Gastrocnemius medialis (tissue), 4 donors: ENCODE results near the gene CSH2.

Source experiments
- POLR2A ChIP-seq, 2 donors: fragments of 450-650 bp; IDR thresholded peaks; one replicate each; pipeline ENCODE4 v1.6.1; 2017; ENCODE audit warnings: antibody characterized with exemption in 2 of 2, mild to moderate bottlenecking in 2 of 2, moderate library complexity in 2 of 2
- TF ChIP-seq, protein P1 (sequence below), 5 experiments: fragments of 450-650 bp in 3 of 5; fragments of 200-600 bp in 2 of 5; sonication (generic) in 2 of 5; IDR thresholded peaks in 4 of 5; conservative IDR thresholded peaks in 1 of 5; 1 replicate in 4 of 5; 2 replicates in 1 of 5; pipeline ENCODE4 v1.5.1; 2016 to 2019; ENCODE audit warnings: antibody characterized with exemption in 5 of 5, mild to moderate bottlenecking in 3 of 5, moderate library complexity in 3 of 5

DNA sequence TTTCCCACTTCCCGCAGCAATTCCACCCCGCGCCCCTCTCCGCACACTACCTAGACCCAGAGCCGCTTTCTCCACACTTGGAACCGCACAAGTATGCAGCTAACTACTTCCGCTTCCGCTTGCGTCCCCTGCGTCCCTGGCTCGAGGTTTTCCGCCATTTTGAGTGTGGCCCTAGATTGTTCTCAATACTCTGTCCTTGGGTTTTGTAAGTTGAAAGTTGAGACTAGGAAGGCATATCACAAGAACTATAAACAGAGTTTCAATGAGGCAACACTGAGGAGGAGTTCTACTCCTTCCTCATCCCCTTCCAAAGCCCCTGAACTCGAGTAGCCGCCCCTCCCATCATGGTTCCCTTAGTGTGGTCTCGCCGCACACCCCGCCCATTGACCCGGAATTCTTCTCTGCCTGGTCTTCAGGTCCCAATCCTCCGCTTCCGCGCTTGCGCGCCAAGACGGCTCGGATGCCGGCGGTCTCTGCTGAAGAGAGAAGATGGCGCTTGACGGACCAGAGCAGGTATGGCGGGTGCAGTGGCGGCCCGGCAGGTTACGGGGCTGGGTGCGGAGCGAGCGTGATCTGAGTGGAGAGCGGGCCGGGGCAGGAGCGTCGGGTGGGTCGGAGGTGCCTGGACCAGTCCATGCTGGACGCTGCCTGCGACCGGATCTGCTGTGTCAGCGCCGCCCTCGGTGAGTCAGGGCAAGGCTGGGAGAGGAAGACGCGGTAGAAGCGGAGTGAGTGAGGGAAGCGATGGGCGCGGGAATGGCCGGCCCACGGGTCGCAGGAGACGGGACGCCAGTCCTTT, 46.3 kb downstream of the CSH2 start, which contains the start of the genes FTSJ3 and PSMC5:
- TF ChIP-seq, protein P1, sequence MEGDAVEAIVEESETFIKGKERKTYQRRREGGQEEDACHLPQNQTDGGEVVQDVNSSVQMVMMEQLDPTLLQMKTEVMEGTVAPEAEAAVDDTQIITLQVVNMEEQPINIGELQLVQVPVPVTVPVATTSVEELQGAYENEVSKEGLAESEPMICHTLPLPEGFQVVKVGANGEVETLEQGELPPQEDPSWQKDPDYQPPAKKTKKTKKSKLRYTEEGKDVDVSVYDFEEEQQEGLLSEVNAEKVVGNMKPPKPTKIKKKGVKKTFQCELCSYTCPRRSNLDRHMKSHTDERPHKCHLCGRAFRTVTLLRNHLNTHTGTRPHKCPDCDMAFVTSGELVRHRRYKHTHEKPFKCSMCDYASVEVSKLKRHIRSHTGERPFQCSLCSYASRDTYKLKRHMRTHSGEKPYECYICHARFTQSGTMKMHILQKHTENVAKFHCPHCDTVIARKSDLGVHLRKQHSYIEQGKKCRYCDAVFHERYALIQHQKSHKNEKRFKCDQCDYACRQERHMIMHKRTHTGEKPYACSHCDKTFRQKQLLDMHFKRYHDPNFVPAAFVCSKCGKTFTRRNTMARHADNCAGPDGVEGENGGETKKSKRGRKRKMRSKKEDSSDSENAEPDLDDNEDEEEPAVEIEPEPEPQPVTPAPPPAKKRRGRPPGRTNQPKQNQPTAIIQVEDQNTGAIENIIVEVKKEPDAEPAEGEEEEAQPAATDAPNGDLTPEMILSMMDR (IDR thresholded peaks at IDR 0.05 in 4 of 5, conservative IDR thresholded peaks at IDR 0.05 in 1 of 5), result peak in 3 of 5 experiments; percentile 23 to 53 (median 31)
- peak; percentile 78 to 91 for TF ChIP-seq POLR2A (IDR thresholded peaks at IDR 0.05)
